HEK293 (cell line): ENCODE results near the gene C11orf54.

ENCODE experiments used
- CTCF ChIA-PET: fragments of 350-600 bp; formaldehyde crosslinking; extraction: SDS; loops from one replicate; lab custom pipeline; 2021; ENCODE audit warnings: antibody characterized with exemption; lab: Yijun Ruan, JAX
- POLR2A ChIA-PET: fragments of 300-600 bp; formaldehyde crosslinking; extraction: SDS; loops from one replicate; lab custom pipeline; 2020; ENCODE audit warnings: antibody characterized with exemption, inconsistent platforms; lab: Yijun Ruan, JAX
- H3K27ac ChIP-seq: fragments of 200-500 bp; sonication (Bioruptor generic); 2 replicates; pipeline ENCODE4 v1.5.1; 2014; ENCODE audit warnings: low read depth, low read length, control low read depth, inconsistent platforms; ENCODE audit errors: extremely low read depth
- H3K36me3 ChIP-seq, 2 experiments: fragments of 200-500 bp in 1 of 2; sonication (Bioruptor generic) in 1 of 2; 1 replicate in 1 of 2; 2 replicates in 1 of 2; pipeline ENCODE4 v1.5.1; 2014 to 2017; ENCODE audit warnings: inconsistent platforms in 2 of 2, low read length in 2 of 2; ENCODE audit not compliant: control insufficient read depth in 2 of 2, insufficient read depth in 1 of 2
- H3K4me1 ChIP-seq: fragments of 200-500 bp; sonication (Bioruptor generic); 2 replicates; pipeline ENCODE4 v1.5.1; 2014; ENCODE audit warnings: mild to moderate bottlenecking, low read length, inconsistent platforms; ENCODE audit not compliant: control insufficient read depth, insufficient read depth
- H3K4me3 ChIP-seq: 2 replicates; pipeline ENCODE4 v1.5.1; 2011; ENCODE audit warnings: low read depth, mild to moderate bottlenecking, control low read depth, low read length, moderate library complexity
- H3K9me3 ChIP-seq: fragments of 200-500 bp; sonication (Bioruptor generic); 2 replicates; pipeline ENCODE4 v1.5.1; 2014; ENCODE audit warnings: low read depth, low read length, inconsistent platforms; ENCODE audit not compliant: control insufficient read depth, insufficient read depth
- BCL11A ChIP-seq: fragments of 450-650 bp; formaldehyde crosslinking; IDR thresholded peaks from 2 replicates; pipeline ENCODE4 v1.5.1; 2016; ENCODE audit warnings: low read depth, missing biosample characterization, missing genetic modification characterization
- CTCF ChIP-seq: fragments of 450-650 bp; formaldehyde crosslinking; IDR thresholded peaks from 2 replicates; pipeline ENCODE4 v1.5.1; 2016; ENCODE audit warnings: missing biosample characterization, missing genetic modification characterization
- GFI1B ChIP-seq: fragments of 450-650 bp; formaldehyde crosslinking; IDR thresholded peaks from 2 replicates; pipeline ENCODE4 v1.5.1; 2016; ENCODE audit warnings: missing biosample characterization, missing genetic modification characterization
- HOXC10 ChIP-seq: sonication (generic); formaldehyde crosslinking; IDR thresholded peaks from 2 replicates; pipeline ENCODE4 v1.8.1; 2023; ENCODE audit warnings: mild to moderate bottlenecking, missing genetic modification reagents
- KLF1 ChIP-seq: fragments of 450-650 bp; formaldehyde crosslinking; IDR thresholded peaks from 2 replicates; pipeline ENCODE4 v1.5.1; 2016; ENCODE audit warnings: missing biosample characterization, missing genetic modification characterization
- KLF16 ChIP-seq: fragments of 450-650 bp; formaldehyde crosslinking; IDR thresholded peaks from 2 replicates; pipeline ENCODE4 v1.5.1; 2017; ENCODE audit warnings: missing biosample characterization, missing genetic modification characterization
- MYNN ChIP-seq: fragments of 450-650 bp; formaldehyde crosslinking; IDR thresholded peaks from 2 replicates; pipeline ENCODE4 v1.5.1; 2016; ENCODE audit warnings: missing biosample characterization, missing genetic modification characterization, borderline replicate concordance
- PATZ1 ChIP-seq: fragments of 450-650 bp; formaldehyde crosslinking; IDR thresholded peaks from 2 replicates; pipeline ENCODE4 v1.5.1; 2016; ENCODE audit warnings: missing biosample characterization, missing genetic modification characterization
- WT1 ChIP-seq: fragments of 450-650 bp; formaldehyde crosslinking; IDR thresholded peaks from 2 replicates; pipeline ENCODE4 v1.5.1; 2016; ENCODE audit warnings: missing biosample characterization, missing genetic modification characterization
- ZNF10 ChIP-seq: fragments of 450-650 bp; formaldehyde crosslinking; IDR thresholded peaks from 2 replicates; pipeline ENCODE4 v1.5.1; 2017; ENCODE audit warnings: missing biosample characterization, missing genetic modification characterization
- ZNF169 ChIP-seq: fragments of 450-650 bp; formaldehyde crosslinking; IDR thresholded peaks from 2 replicates; pipeline ENCODE4 v1.5.1; 2016; ENCODE audit warnings: missing biosample characterization, missing genetic modification characterization
- ZNF175 ChIP-seq: fragments of 450-650 bp; formaldehyde crosslinking; IDR thresholded peaks from 2 replicates; pipeline ENCODE4 v1.5.1; 2016; ENCODE audit warnings: missing biosample characterization, missing genetic modification characterization
- ZNF2 ChIP-seq: fragments of 450-650 bp; formaldehyde crosslinking; IDR thresholded peaks from 2 replicates; pipeline ENCODE4 v1.5.1; 2016; ENCODE audit warnings: missing biosample characterization, missing genetic modification characterization
- ZNF324 ChIP-seq: fragments of 450-650 bp; formaldehyde crosslinking; IDR thresholded peaks from 2 replicates; pipeline ENCODE4 v1.5.1; 2016; ENCODE audit warnings: missing biosample characterization, missing genetic modification characterization
- ZNF341 ChIP-seq: fragments of 450-650 bp; formaldehyde crosslinking; IDR thresholded peaks from 2 replicates; pipeline ENCODE4; 2016; ENCODE audit warnings: low read depth, missing biosample characterization, missing genetic modification characterization
- ZNF350 ChIP-seq: fragments of 450-650 bp; formaldehyde crosslinking; IDR thresholded peaks from 2 replicates; pipeline ENCODE4 v1.5.0; 2017; ENCODE audit warnings: missing biosample characterization, mild to moderate bottlenecking, missing genetic modification characterization
- ZNF404 ChIP-seq: fragments of 450-650 bp; formaldehyde crosslinking; IDR thresholded peaks from 2 replicates; pipeline ENCODE4 v1.5.1; 2017; ENCODE audit warnings: missing biosample characterization, missing genetic modification characterization
- ZNF514 ChIP-seq: fragments of 450-650 bp; formaldehyde crosslinking; IDR thresholded peaks from 2 replicates; pipeline ENCODE4 v1.5.1; 2016; ENCODE audit warnings: missing biosample characterization, missing genetic modification characterization
- ZNF623 ChIP-seq: fragments of 450-650 bp; formaldehyde crosslinking; IDR thresholded peaks from 2 replicates; pipeline ENCODE4 v1.5.1; 2016; ENCODE audit warnings: missing biosample characterization, missing genetic modification characterization
- ZNF658 ChIP-seq: fragments of 450-650 bp; formaldehyde crosslinking; IDR thresholded peaks from 2 replicates; pipeline ENCODE4; 2016; ENCODE audit warnings: missing biosample characterization, missing genetic modification characterization
- ZNF664 ChIP-seq: fragments of 450-650 bp; formaldehyde crosslinking; IDR thresholded peaks from 2 replicates; pipeline ENCODE4 v1.5.1; 2016; ENCODE audit warnings: missing biosample characterization, missing genetic modification characterization
- ZNF670 ChIP-seq: fragments of 450-650 bp; formaldehyde crosslinking; IDR thresholded peaks from 2 replicates; pipeline ENCODE4 v1.5.1; 2016; ENCODE audit warnings: missing biosample characterization, missing genetic modification characterization, low read depth
- ZNF701 ChIP-seq: fragments of 450-650 bp; formaldehyde crosslinking; IDR thresholded peaks from 2 replicates; pipeline ENCODE4 v1.5.1; 2016; ENCODE audit warnings: missing biosample characterization, missing genetic modification characterization
- ZNF785 ChIP-seq: fragments of 450-650 bp; formaldehyde crosslinking; IDR thresholded peaks from 2 replicates; pipeline ENCODE4 v1.5.1; 2016; ENCODE audit warnings: missing biosample characterization, missing genetic modification characterization
- ZNF837 ChIP-seq: fragments of 450-650 bp; formaldehyde crosslinking; IDR thresholded peaks from 2 replicates; pipeline ENCODE4 v1.5.1; 2016; ENCODE audit warnings: missing biosample characterization, missing genetic modification characterization
- ZSCAN16 ChIP-seq: fragments of 450-650 bp; formaldehyde crosslinking; IDR thresholded peaks from 2 replicates; pipeline ENCODE4 v1.5.1; 2016; ENCODE audit warnings: missing biosample characterization, missing genetic modification characterization
- TF ChIP-seq, protein P1 (sequence below): fragments of 450-650 bp; IDR thresholded peaks from 2 replicates; pipeline ENCODE4 v1.5.1; 2018; ENCODE audit warnings: missing biosample characterization, mild to moderate bottlenecking, missing genetic modification characterization

Gene C11orf54

GRCh38 chr11:93761910-93762309 lies 20.4 kb downstream of the C11orf54 start:
- no peaks in the 10 kb centered on the region for H3K9me3 ChIP-seq
- peaks cover 0 to 55% of the 10 kb centered on the region in 2 experiments; a peak in 2 of 3 replicates for H3K36me3 ChIP-seq
- no peaks in the 10 kb centered on the region for H3K4me1 ChIP-seq
- H3K27ac ChIP-seq: no peak overlapping the region
- TF ChIP-seq PATZ1 (tag by site-specific recombination) (no peak), ZNF664 (tag by site-specific recombination) (no peak), CTCF (tag by site-specific recombination) (no peak), KLF16 (tag by site-specific recombination) (no peak), ZNF404 (tag by site-specific recombination) (no peak), ZNF2 (tag by site-specific recombination) (no peak), ZNF350 (no peak), GFI1B (tag by site-specific recombination) (no peak), ZNF341 (tag by site-specific recombination) (no peak), ZNF701 (tag by site-specific recombination) (no peak), ZNF10 (tag by site-specific recombination) (no peak), ZNF514 (tag by site-specific recombination) (no peak), MYNN (tag by site-specific recombination) (no peak), KLF1 (no peak), ZNF837 (no peak), ZNF169 (tag by site-specific recombination) (no peak)
- ChIA-PET CTCF (no interaction called here), POLR2A (no interaction called here)
- no peak overlapping the region for H3K4me3 ChIP-seq

DNA sequence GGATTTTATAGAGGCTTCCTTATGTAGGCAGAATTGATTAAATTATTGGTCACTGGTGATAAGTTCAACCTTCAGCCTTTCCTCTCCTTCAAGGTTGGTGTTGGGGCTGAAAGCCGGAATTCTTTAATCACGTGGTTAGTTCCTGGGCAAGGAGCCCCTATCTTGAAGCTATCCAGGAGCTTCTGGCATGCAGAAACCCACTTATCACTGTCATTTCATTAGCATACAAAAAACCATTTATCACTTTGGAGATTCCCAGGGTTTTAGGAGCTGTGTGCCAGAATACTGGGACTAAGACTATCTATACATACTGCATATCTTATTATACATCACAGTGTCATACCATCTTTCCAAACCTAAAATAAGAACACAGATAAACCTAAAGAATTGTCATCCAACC lies 24.1 kb downstream of the C11orf54 start:
- H3K36me3 ChIP-seq: peaks cover 0 to 24% of the 10 kb centered on the region in 2 experiments; a peak in 1 of 3 replicates
- no peak overlapping the region for H3K27ac ChIP-seq
- ChIA-PET POLR2A (interaction anchor here (2.2 kb wide), 1 partner anchor 24 kb away, joined by 4 read pairs; the partner anchor contains the start of genes C11orf54 and TAF1D), CTCF (no interaction called here)
- TF ChIP-seq ZNF670 (tag by site-specific recombination) (no peak), ZNF658 (tag by site-specific recombination) (no peak), ZNF664 (tag by site-specific recombination) (no peak), HOXC10 (CRISPR knock-in tag) (no peak), CTCF (tag by site-specific recombination) (no peak), ZNF350 (no peak), ZNF623 (tag by site-specific recombination) (no peak), ZNF175 (no peak), ZNF785 (tag by site-specific recombination) (no peak), BCL11A (tag by site-specific recombination) (no peak), ZNF324 (tag by site-specific recombination) (no peak), ZSCAN16 (no peak), WT1 (tag by site-specific recombination) (no peak)
- TF ChIP-seq, protein P1, sequence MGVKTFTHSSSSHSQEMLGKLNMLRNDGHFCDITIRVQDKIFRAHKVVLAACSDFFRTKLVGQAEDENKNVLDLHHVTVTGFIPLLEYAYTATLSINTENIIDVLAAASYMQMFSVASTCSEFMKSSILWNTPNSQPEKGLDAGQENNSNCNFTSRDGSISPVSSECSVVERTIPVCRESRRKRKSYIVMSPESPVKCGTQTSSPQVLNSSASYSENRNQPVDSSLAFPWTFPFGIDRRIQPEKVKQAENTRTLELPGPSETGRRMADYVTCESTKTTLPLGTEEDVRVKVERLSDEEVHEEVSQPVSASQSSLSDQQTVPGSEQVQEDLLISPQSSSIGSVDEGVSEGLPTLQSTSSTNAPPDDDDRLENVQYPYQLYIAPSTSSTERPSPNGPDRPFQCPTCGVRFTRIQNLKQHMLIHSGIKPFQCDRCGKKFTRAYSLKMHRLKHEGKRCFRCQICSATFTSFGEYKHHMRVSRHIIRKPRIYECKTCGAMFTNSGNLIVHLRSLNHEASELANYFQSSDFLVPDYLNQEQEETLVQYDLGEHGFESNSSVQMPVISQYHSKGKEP: no peak
- H3K9me3 ChIP-seq: no peaks in the 10 kb centered on the region
- H3K4me1 ChIP-seq: no peaks in the 10 kb centered on the region
- H3K4me3 ChIP-seq: no peak overlapping the region
